Measurements from ENCODE around the gene ATXN2.
"Not testable (repeated sequence)": the region's sequence is repeated elsewhere in the genome, so short reads cannot be mapped to it uniquely, and the experiment has no call there.

The ATXN2 gene

GRCh38 chr12:111494676-111495075, 104.4 kb downstream of the ATXN2 start:
- no peak for DNase-seq

- DNase-seq = peak; percentile 61
Observed at GRCh38 chr12:111492979-111493378, 106.1 kb downstream of the ATXN2 start.

- no peak for DNase-seq
Observed at GRCh38 chr12:111488798-111489197, 110.3 kb downstream of the ATXN2 start.

- DNase-seq = no peak
Observed at GRCh38 chr12:111488271-111488670, 110.8 kb downstream of the ATXN2 start.

GRCh38 chr12:111482462-111482861, 116.7 kb downstream of the ATXN2 start:
- no peak for DNase-seq

- no peak for DNase-seq
Observed at GRCh38 chr12:111471236-111471635, 127.9 kb downstream of the ATXN2 start.

GRCh38 chr12:111469401-111469800, 129.7 kb downstream of the ATXN2 start:
- peak; percentile 57 for DNase-seq

DNA sequence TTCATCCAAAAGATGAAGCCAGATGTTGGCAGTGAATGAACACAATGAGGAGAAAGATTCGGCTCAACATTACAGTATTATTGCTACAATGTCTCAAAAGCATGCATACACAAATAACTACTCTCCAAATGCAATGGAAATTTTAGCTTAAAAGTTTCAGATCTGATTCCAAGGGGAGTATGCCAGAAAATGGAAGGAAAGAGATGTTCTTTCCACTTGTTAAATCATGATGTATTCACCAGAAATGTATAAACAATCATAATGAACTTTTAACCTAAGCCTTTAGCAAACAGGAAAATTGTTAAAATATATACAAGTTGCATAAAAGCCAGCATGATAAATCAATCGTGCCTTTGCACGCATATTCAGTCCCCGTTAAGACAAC, 131.3 kb downstream of the ATXN2 start:
- DNase-seq = no peak

DNA sequence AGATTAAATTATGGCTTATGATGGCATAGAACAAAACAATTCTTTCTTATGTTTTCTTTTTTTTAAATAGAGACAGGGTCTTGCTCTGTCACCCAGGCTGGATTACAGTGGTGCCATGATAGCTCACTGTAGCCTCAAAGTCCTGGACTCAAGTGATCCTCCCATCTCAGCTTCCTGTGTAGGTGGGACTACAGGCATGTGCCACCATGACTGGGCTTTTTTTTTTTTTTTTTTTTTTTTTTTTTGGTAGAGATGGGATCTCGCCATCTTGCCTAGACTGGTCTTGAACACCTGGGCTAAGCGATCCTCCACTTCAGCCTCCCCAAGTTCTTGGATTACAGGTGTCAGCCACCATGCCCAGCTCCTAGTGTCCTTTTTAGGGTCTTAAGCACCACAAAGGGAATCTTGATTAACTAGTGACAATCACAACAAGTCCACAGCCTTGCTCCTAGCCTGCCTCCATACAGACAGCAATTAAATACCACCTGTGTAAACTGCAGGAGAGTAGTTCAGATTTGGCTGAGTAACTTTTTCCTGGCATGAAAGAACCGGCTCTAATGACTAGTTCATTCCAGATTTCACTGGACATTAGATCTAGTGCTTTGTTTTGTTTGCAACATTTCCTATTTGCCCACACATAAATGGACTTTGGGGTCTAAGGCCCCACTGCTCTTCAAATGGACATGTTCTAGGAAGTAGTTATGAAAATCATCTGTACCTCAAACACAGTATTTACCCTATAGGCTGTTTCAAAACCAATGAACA, 131.8 kb downstream of the ATXN2 start:
- DNase-seq = no peak

- peak; percentile 88 for DNase-seq
Observed at GRCh38 chr12:111462210-111462769, 136.8 kb downstream of the ATXN2 start.

DNA sequence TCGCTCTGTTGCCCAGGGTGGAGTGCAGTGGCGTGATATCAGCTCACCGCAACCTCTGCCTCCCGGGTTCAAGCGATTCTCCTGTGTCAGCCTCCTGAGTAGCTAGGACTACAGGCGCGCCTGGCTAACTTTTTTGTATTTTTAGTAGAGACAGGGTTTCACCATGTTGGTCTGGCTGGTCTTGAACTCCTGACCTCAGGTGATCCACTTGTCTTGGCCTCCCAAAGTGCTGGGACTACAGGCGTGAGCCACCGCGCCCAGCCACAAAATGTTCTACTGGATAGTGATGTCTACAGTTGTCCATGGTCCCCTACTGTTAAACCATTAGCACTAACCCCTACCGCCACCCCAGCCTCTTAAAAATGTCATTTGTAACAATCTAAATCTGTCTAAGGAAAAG, 139.0 kb downstream of the ATXN2 start:
- not testable (repeated sequence) for DNase-seq

DNA sequence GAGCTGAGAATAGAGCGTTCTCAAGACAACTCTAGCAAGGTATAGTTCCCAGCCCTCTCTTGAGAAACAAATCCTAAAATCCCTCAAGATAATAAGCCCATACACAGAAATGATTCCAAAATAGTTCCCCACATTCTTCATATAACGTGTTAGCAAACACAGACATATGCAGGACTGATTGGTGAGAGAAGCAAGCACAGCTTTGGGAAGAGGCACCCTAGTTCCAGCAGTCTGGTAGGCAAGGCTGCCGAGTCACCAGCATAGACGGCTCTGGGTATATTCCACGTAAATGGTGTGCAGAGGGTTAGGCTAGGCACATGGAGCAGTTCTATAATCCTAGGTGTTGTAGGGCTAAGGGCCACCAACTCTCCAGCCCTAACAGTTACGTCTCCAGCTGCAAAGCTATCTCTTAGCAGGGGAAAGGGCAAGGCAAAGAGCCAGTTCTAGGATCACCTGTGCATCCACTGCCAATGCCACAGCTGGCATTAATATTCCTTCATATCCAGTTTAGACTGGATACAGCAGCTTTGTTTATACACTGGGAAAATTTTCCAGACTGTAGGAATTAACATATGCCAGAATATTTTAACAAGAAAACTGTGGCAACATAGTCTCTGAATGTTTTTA, 140.5 kb downstream of the ATXN2 start:
- no peak for DNase-seq

DNA sequence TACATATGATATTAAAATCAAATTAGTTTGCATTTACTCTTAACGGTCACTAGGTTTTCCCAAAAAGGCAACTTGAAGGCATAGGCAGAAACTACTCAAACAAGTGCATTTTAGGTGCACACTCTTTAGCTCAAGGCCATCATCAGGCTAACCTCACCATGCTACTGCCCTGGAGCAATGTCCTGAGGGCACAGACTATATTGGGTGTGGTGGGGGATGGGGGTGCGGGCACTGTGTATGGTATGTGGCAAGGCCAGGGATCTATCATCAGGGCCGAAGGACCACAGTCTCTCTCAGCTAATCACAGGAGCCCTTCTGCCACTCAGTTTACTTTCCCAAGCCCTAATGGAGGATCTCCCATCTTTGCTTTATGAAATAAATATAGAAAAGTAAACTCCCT, 141.5 kb downstream of the ATXN2 start:
- DNase-seq = no peak

GRCh38 chr12:111457071-111457470, 142.0 kb downstream of the ATXN2 start:
- no peak for DNase-seq

GRCh38 chr12:111455448-111456320, 143.4 kb downstream of the ATXN2 start:
- DNase-seq = peak; percentile 89

DNA sequence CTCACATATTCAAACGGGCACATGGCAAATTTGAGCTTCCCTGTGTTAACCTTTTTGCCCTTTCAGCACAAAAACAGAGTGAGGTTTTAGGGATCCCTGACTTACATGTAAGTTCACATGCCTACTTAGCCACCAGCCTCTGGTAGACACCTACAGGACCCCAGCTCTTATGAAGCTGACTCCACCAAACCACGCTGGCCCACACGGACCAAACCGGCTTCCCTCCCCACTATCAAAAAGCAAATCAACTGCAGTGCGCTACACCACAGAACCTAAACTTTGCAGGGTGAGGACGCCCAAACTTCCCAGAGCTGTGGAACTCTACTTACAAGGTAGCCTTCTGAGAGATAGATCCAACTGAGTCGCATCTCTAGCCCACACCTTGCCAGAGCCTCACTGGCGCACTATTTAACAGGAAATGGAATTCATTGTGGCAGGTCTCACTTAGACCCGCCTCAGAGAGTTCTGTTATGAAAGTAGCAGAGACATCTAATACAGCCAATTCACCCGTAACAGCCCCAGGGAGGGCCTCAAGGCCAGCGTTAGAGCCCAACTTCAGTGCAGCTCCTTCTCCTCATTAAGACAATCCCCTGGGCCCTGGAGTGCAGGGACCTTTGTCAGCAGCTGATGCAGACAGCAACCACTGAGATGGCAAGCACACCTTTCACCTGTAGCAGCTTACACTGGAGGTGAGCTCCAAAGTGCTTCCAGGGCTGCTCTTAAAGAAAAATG, 144.2 kb downstream of the ATXN2 start:
- no peak for DNase-seq

DNA sequence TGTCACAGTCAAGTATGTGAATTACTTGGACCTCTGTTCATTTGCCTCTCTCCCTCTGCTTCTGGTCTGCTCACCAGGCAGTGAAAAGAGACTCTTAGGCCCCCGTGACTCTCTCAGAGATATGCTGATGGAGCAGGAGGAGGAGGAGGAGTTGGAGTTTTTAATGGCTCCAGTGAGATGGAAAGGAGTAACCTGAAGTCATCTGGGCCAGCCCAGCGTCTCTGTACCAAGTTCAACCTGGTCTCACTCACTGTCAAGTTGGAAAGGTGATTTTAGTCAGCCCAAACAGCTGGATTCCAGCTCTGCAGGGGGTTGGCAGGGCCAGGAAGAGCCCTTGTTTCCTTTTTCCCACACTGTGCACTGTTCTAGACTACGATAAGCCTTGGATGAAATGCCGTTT, 144.8 kb downstream of the ATXN2 start:
- no peak for DNase-seq

GRCh38 chr12:111453071-111453989, 145.8 kb downstream of the ATXN2 start:
- DNase-seq = no peak

GRCh38 chr12:111451649-111452129, 147.4 kb downstream of the ATXN2 start:
- peak; percentile 59 for DNase-seq

- DNase-seq = no peak
Observed at GRCh38 chr12:111451232-111451631, 147.9 kb downstream of the ATXN2 start.

DNA sequence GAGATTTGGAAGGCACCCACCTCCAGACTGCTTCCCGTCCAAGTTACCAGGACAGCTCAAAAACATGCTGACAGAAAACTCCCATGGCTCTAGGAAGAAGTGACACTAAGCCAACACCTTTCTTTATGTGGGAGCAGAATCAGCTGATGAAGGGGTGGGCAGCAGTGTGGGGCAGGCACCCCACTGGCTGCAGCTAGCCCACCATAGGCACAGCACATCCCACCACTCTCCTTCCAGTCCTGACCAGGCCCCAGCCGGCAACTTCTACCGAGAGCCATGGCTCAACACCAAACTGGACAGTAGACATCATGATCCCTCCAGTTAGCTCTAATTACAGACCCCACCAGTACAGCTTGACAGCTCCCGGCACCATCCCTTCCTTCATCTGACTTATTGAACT, 148.4 kb downstream of the ATXN2 start:
- DNase-seq = no peak
